Activated naive CD8-positive, alpha-beta T cell (primary cell): Measurements from ENCODE around the gene KRTAP10-7.
"Not testable (repeated sequence)": the region's sequence is repeated elsewhere in the genome, so short reads cannot be mapped to it uniquely, and the experiment has no call there.

Experiments
- H3K27ac Mint-ChIP-seq: one replicate; pipeline ENCODE4 v1.8.0; 2021; ENCODE audit warnings: mixed read lengths
- H3K27me3 Mint-ChIP-seq: one replicate; pipeline ENCODE4 v1.8.0; 2021; ENCODE audit warnings: mixed read lengths
- H3K36me3 Mint-ChIP-seq: one replicate; pipeline ENCODE4 v1.8.0; 2021; ENCODE audit warnings: mixed read lengths
- H3K4me1 Mint-ChIP-seq: one replicate; pipeline ENCODE4 v1.8.0; 2021; ENCODE audit warnings: low read depth, mixed read lengths
- H3K4me3 Mint-ChIP-seq: one replicate; pipeline ENCODE4 v1.8.0; 2021; ENCODE audit warnings: mild to moderate bottlenecking, mixed read lengths
- H3K9me3 Mint-ChIP-seq: one replicate; pipeline ENCODE4 v1.8.0; 2021; ENCODE audit warnings: low read depth, mixed read lengths

KRTAP10-7 gene

GRCh38 chr21:44600118-44600978, at the start of gene KRTAP10-7:
KRTAP10-7 (plus strand) TSS chr21:44600597; CDS start chr21:44600622, 25 bp downstream.
- H3K27me3 Mint-ChIP-seq, H3K4me3 Mint-ChIP-seq, H3K27ac Mint-ChIP-seq, H3K4me1 Mint-ChIP-seq, H3K9me3 Mint-ChIP-seq, H3K36me3 Mint-ChIP-seq: not testable (repeated sequence)

GRCh38 chr21:44550807-44551206, 49.6 kb upstream of the KRTAP10-7 start:
- peaks cover 33% of the 10 kb centered on the region for H3K4me1 Mint-ChIP-seq
- H3K27ac Mint-ChIP-seq = no peak overlapping the region
- peaks cover 15% of the 10 kb centered on the region for H3K36me3 Mint-ChIP-seq
- no peaks in the 10 kb centered on the region for H3K27me3 Mint-ChIP-seq
- peaks cover 19% of the 10 kb centered on the region for H3K9me3 Mint-ChIP-seq
- no peak overlapping the region for H3K4me3 Mint-ChIP-seq

GRCh38 chr21:44551340-44551961, 48.9 kb upstream of the KRTAP10-7 start, which contains the start of gene KRTAP10-2:
KRTAP10-2 (minus strand) TSS chr21:44551505; CDS start chr21:44551458, 47 bp downstream.
- H3K27ac Mint-ChIP-seq = no peak within 1 kb of the TSS
- H3K36me3 Mint-ChIP-seq = peaks cover 15% of the 10 kb centered on the region
- H3K4me3 Mint-ChIP-seq = no peak within 1 kb of the TSS
- H3K27me3 Mint-ChIP-seq = no peaks in the 10 kb centered on the region
- H3K9me3 Mint-ChIP-seq = peaks cover 19% of the 10 kb centered on the region
- peaks cover 33% of the 10 kb centered on the region for H3K4me1 Mint-ChIP-seq

- Mint-ChIP-seq H3K4me1 (peaks cover 27% of the 10 kb centered on the region), H3K9me3 (peaks cover 12% of the 10 kb centered on the region), H3K4me3 (no peak overlapping the region), H3K27ac (no peak overlapping the region), H3K27me3 (no peaks in the 10 kb centered on the region), H3K36me3 (peaks cover 11% of the 10 kb centered on the region)
Observed at GRCh38 chr21:44552136-44552535, 48.3 kb upstream of the KRTAP10-7 start.

- no peaks in the 10 kb centered on the region for H3K27me3 Mint-ChIP-seq
- no peak overlapping the region for H3K27ac Mint-ChIP-seq
- H3K4me3 Mint-ChIP-seq = no peak overlapping the region
- H3K4me1 Mint-ChIP-seq = peaks cover 22% of the 10 kb centered on the region
- peaks cover 9% of the 10 kb centered on the region for H3K36me3 Mint-ChIP-seq
- peaks cover 8% of the 10 kb centered on the region for H3K9me3 Mint-ChIP-seq
Observed at GRCh38 chr21:44552681-44553080, 47.7 kb upstream of the KRTAP10-7 start.

- H3K4me3 Mint-ChIP-seq = no peak overlapping the region
- H3K36me3 Mint-ChIP-seq = peaks cover 9% of the 10 kb centered on the region
- H3K9me3 Mint-ChIP-seq = peaks cover 9% of the 10 kb centered on the region
- H3K27ac Mint-ChIP-seq = no peak overlapping the region
- no peaks in the 10 kb centered on the region for H3K27me3 Mint-ChIP-seq
- peaks cover 3% of the 10 kb centered on the region for H3K4me1 Mint-ChIP-seq
Observed at GRCh38 chr21:44555200-44555875, 45.1 kb upstream of the KRTAP10-7 start.

GRCh38 chr21:44556879-44557278, 43.5 kb upstream of the KRTAP10-7 start:
- Mint-ChIP-seq H3K4me3 (no peak overlapping the region), H3K9me3 (peaks cover 14% of the 10 kb centered on the region), H3K36me3 (peaks cover 12% of the 10 kb centered on the region), H3K27ac (no peak overlapping the region), H3K27me3 (no peaks in the 10 kb centered on the region), H3K4me1 (no peaks in the 10 kb centered on the region)

GRCh38 chr21:44557491-44558328, 42.7 kb upstream of the KRTAP10-7 start:
- Mint-ChIP-seq H3K27ac (no peak overlapping the region), H3K4me1 (no peaks in the 10 kb centered on the region), H3K4me3 (no peak overlapping the region), H3K9me3 (peaks cover 14% of the 10 kb centered on the region), H3K27me3 (no peaks in the 10 kb centered on the region), H3K36me3 (peaks cover 12% of the 10 kb centered on the region)

- H3K27me3 Mint-ChIP-seq, H3K4me3 Mint-ChIP-seq, H3K27ac Mint-ChIP-seq, H3K4me1 Mint-ChIP-seq: not testable (repeated sequence)
- Mint-ChIP-seq H3K9me3 (peaks cover 13% of the 10 kb centered on the region), H3K36me3 (peaks cover 10% of the 10 kb centered on the region)
Observed at GRCh38 chr21:44558329-44558675, 42.1 kb upstream of the KRTAP10-7 start.

GRCh38 chr21:44558695-44559094, 41.7 kb upstream of the KRTAP10-7 start, which contains the start of gene KRTAP10-3:
KRTAP10-3 (minus strand) TSS chr21:44558795; CDS start chr21:44558715, 80 bp downstream.
- Mint-ChIP-seq H3K36me3 (peaks cover 8% of the 10 kb centered on the region), H3K4me1 (no peaks in the 10 kb centered on the region), H3K27ac (no peak within 1 kb of the TSS), H3K9me3 (peaks cover 11% of the 10 kb centered on the region), H3K27me3 (no peaks in the 10 kb centered on the region), H3K4me3 (no peak within 1 kb of the TSS)

- no peak overlapping the region for H3K4me3 Mint-ChIP-seq
- peaks cover 15% of the 10 kb centered on the region for H3K4me1 Mint-ChIP-seq
- H3K36me3 Mint-ChIP-seq = peaks cover 8% of the 10 kb centered on the region
- H3K9me3 Mint-ChIP-seq = peaks cover 11% of the 10 kb centered on the region
- H3K27ac Mint-ChIP-seq = no peak overlapping the region
- no peaks in the 10 kb centered on the region for H3K27me3 Mint-ChIP-seq
Observed at GRCh38 chr21:44564099-44564498, 36.3 kb upstream of the KRTAP10-7 start.

- Mint-ChIP-seq H3K27me3 (no peaks in the 10 kb centered on the region), H3K4me1 (peaks cover 15% of the 10 kb centered on the region), H3K36me3 (peaks cover 8% of the 10 kb centered on the region), H3K27ac (peak overlapping the region; percentile 30), H3K9me3 (peaks cover 11% of the 10 kb centered on the region), H3K4me3 (no peak overlapping the region)
Observed at GRCh38 chr21:44564886-44565598, 35.4 kb upstream of the KRTAP10-7 start.

- Mint-ChIP-seq H3K4me1 (peaks cover 15% of the 10 kb centered on the region), H3K36me3 (peaks cover 2% of the 10 kb centered on the region), H3K27me3 (no peaks in the 10 kb centered on the region), H3K4me3 (no peak overlapping the region), H3K9me3 (peaks cover 5% of the 10 kb centered on the region), H3K27ac (no peak overlapping the region)
Observed at GRCh38 chr21:44566403-44566802, 34.0 kb upstream of the KRTAP10-7 start.
